ENCODE results near the gene KITLG.

- TF ChIP-seq CTCF (conservative IDR thresholded peaks at IDR 0.05; ENCODE audit: low read depth, low read length) (no peak), EZH2 (IDR thresholded peaks at IDR 0.05; ENCODE audit: borderline replicate concordance, low read depth, low read length, poor library complexity, severe bottlenecking) (no peak)
Observed at GRCh38 chr12:88520436-88520820, 59.8 kb downstream of the KITLG start.
